Measurements from ENCODE around the gene SLIT3.

Gene SLIT3

GRCh38 chr5:169054506-169054905 is 246.4 kb downstream of the SLIT3 start:
- Histone ChIP-seq H3K4me1 (ENCODE audit: control insufficient read depth, insufficient read depth, low read length) (peaks cover 7% of the 10 kb centered on the region), H3K27me3 (ENCODE audit: control insufficient read depth, insufficient read depth, low read length) (no peaks in the 10 kb centered on the region), H3K9me3 (ENCODE audit: control insufficient read depth, insufficient read depth, low read depth, low read length) (no peaks in the 10 kb centered on the region), H3K27ac (ENCODE audit: low read depth, low read length) (no peak overlapping the region), H3K36me3 (ENCODE audit: control insufficient read depth, insufficient read depth, low read length) (no peaks in the 10 kb centered on the region), H3K4me3 (ENCODE audit: low read depth, low read length) (no peak overlapping the region), H3K9ac (ENCODE audit: low read length) (no peak overlapping the region)

GRCh38 chr5:169052207-169052606 is 248.7 kb downstream of the SLIT3 start:
- Histone ChIP-seq H3K4me1 (ENCODE audit: control insufficient read depth, insufficient read depth, low read length) (peaks cover 12% of the 10 kb centered on the region), H3K4me3 (ENCODE audit: low read depth, low read length) (no peak overlapping the region), H3K27ac (ENCODE audit: low read depth, low read length) (no peak overlapping the region), H3K27me3 (ENCODE audit: control insufficient read depth, insufficient read depth, low read length) (no peaks in the 10 kb centered on the region), H3K9me3 (ENCODE audit: control insufficient read depth, insufficient read depth, low read depth, low read length) (no peaks in the 10 kb centered on the region), H3K9ac (ENCODE audit: low read length) (no peak overlapping the region), H3K36me3 (ENCODE audit: control insufficient read depth, insufficient read depth, low read length) (no peaks in the 10 kb centered on the region)

- Histone ChIP-seq H3K4me1 (ENCODE audit: control insufficient read depth, insufficient read depth, low read length) (peaks cover 12% of the 10 kb centered on the region), H3K4me3 (ENCODE audit: low read depth, low read length) (no peak overlapping the region), H3K27me3 (ENCODE audit: control insufficient read depth, insufficient read depth, low read length) (no peaks in the 10 kb centered on the region), H3K9me3 (ENCODE audit: control insufficient read depth, insufficient read depth, low read depth, low read length) (no peaks in the 10 kb centered on the region), H3K27ac (ENCODE audit: low read depth, low read length) (no peak overlapping the region), H3K36me3 (ENCODE audit: control insufficient read depth, insufficient read depth, low read length) (no peaks in the 10 kb centered on the region), H3K9ac (ENCODE audit: low read length) (no peak overlapping the region)
Observed at GRCh38 chr5:169051351-169051750, 249.6 kb downstream of the SLIT3 start.

- H3K9me3 ChIP-seq (ENCODE audit: control insufficient read depth, insufficient read depth, low read depth, low read length), result no peaks in the 10 kb centered on the region
- H3K27ac ChIP-seq (ENCODE audit: low read depth, low read length), result no peak overlapping the region
- H3K9ac ChIP-seq (ENCODE audit: low read length), result no peak overlapping the region
- peaks cover 12% of the 10 kb centered on the region for H3K4me1 ChIP-seq (ENCODE audit: control insufficient read depth, insufficient read depth, low read length)
- no peaks in the 10 kb centered on the region for H3K36me3 ChIP-seq (ENCODE audit: control insufficient read depth, insufficient read depth, low read length)
- H3K27me3 ChIP-seq (ENCODE audit: control insufficient read depth, insufficient read depth, low read length), result no peaks in the 10 kb centered on the region
- H3K4me3 ChIP-seq (ENCODE audit: low read depth, low read length), result no peak overlapping the region
Observed at GRCh38 chr5:169050636-169051035, 250.3 kb downstream of the SLIT3 start.

- no peak overlapping the region for H3K4me3 ChIP-seq (ENCODE audit: low read depth, low read length)
- peaks cover 12% of the 10 kb centered on the region for H3K4me1 ChIP-seq (ENCODE audit: control insufficient read depth, insufficient read depth, low read length)
- no peaks in the 10 kb centered on the region for H3K27me3 ChIP-seq (ENCODE audit: control insufficient read depth, insufficient read depth, low read length)
- no peaks in the 10 kb centered on the region for H3K9me3 ChIP-seq (ENCODE audit: control insufficient read depth, insufficient read depth, low read depth, low read length)
- H3K36me3 ChIP-seq (ENCODE audit: control insufficient read depth, insufficient read depth, low read length), result no peaks in the 10 kb centered on the region
- H3K9ac ChIP-seq (ENCODE audit: low read length), result no peak overlapping the region
- no peak overlapping the region for H3K27ac ChIP-seq (ENCODE audit: low read depth, low read length)
Observed at GRCh38 chr5:169050146-169050571, 250.8 kb downstream of the SLIT3 start.

- Histone ChIP-seq H3K9ac (ENCODE audit: low read length) (no peak overlapping the region), H3K27ac (ENCODE audit: low read depth, low read length) (no peak overlapping the region), H3K36me3 (ENCODE audit: control insufficient read depth, insufficient read depth, low read length) (no peaks in the 10 kb centered on the region), H3K4me3 (ENCODE audit: low read depth, low read length) (no peak overlapping the region), H3K9me3 (ENCODE audit: control insufficient read depth, insufficient read depth, low read depth, low read length) (no peaks in the 10 kb centered on the region), H3K4me1 (ENCODE audit: control insufficient read depth, insufficient read depth, low read length) (peaks cover 15% of the 10 kb centered on the region), H3K27me3 (ENCODE audit: control insufficient read depth, insufficient read depth, low read length) (no peaks in the 10 kb centered on the region)
Observed at GRCh38 chr5:169049712-169050111, 251.2 kb downstream of the SLIT3 start.

GRCh38 chr5:169048181-169049125 is 252.5 kb downstream of the SLIT3 start:
- no peak overlapping the region for H3K9ac ChIP-seq (ENCODE audit: low read length)
- H3K27ac ChIP-seq (ENCODE audit: low read depth, low read length), result no peak overlapping the region
- no peak overlapping the region for H3K4me3 ChIP-seq (ENCODE audit: low read depth, low read length)
- no peaks in the 10 kb centered on the region for H3K9me3 ChIP-seq (ENCODE audit: control insufficient read depth, insufficient read depth, low read depth, low read length)
- no peaks in the 10 kb centered on the region for H3K36me3 ChIP-seq (ENCODE audit: control insufficient read depth, insufficient read depth, low read length)
- H3K27me3 ChIP-seq (ENCODE audit: control insufficient read depth, insufficient read depth, low read length), result no peaks in the 10 kb centered on the region
- peaks cover 15% of the 10 kb centered on the region for H3K4me1 ChIP-seq (ENCODE audit: control insufficient read depth, insufficient read depth, low read length)

- no peak overlapping the region for H3K27ac ChIP-seq (ENCODE audit: low read depth, low read length)
- H3K4me3 ChIP-seq (ENCODE audit: low read depth, low read length), result no peak overlapping the region
- H3K9ac ChIP-seq (ENCODE audit: low read length), result no peak overlapping the region
- H3K4me1 ChIP-seq (ENCODE audit: control insufficient read depth, insufficient read depth, low read length), result peaks cover 9% of the 10 kb centered on the region
- no peaks in the 10 kb centered on the region for H3K27me3 ChIP-seq (ENCODE audit: control insufficient read depth, insufficient read depth, low read length)
- no peaks in the 10 kb centered on the region for H3K9me3 ChIP-seq (ENCODE audit: control insufficient read depth, insufficient read depth, low read depth, low read length)
- no peaks in the 10 kb centered on the region for H3K36me3 ChIP-seq (ENCODE audit: control insufficient read depth, insufficient read depth, low read length)
Observed at GRCh38 chr5:169044962-169045361, 256.0 kb downstream of the SLIT3 start.

GRCh38 chr5:169041180-169041579 is 259.8 kb downstream of the SLIT3 start:
- Histone ChIP-seq H3K27ac (ENCODE audit: low read depth, low read length) (no peak overlapping the region), H3K4me3 (ENCODE audit: low read depth, low read length) (no peak overlapping the region), H3K27me3 (ENCODE audit: control insufficient read depth, insufficient read depth, low read length) (no peaks in the 10 kb centered on the region), H3K4me1 (ENCODE audit: control insufficient read depth, insufficient read depth, low read length) (peaks cover 10% of the 10 kb centered on the region; the same call in 1 of the 2 replicates), H3K36me3 (ENCODE audit: control insufficient read depth, insufficient read depth, low read length) (no peaks in the 10 kb centered on the region), H3K9me3 (ENCODE audit: control insufficient read depth, insufficient read depth, low read depth, low read length) (no peaks in the 10 kb centered on the region), H3K9ac (ENCODE audit: low read length) (no peak overlapping the region)

GRCh38 chr5:169039592-169039991 is 261.3 kb downstream of the SLIT3 start:
- H3K9me3 ChIP-seq (ENCODE audit: control insufficient read depth, insufficient read depth, low read depth, low read length), result no peaks in the 10 kb centered on the region
- no peak overlapping the region for H3K9ac ChIP-seq (ENCODE audit: low read length)
- H3K27me3 ChIP-seq (ENCODE audit: control insufficient read depth, insufficient read depth, low read length), result no peaks in the 10 kb centered on the region
- H3K4me1 ChIP-seq (ENCODE audit: control insufficient read depth, insufficient read depth, low read length), result 0 out of 2 replicates have a peak, but pooled peaks cover 9% of the 10 kb centered on the region
- no peaks in the 10 kb centered on the region for H3K36me3 ChIP-seq (ENCODE audit: control insufficient read depth, insufficient read depth, low read length)
- no peak overlapping the region for H3K4me3 ChIP-seq (ENCODE audit: low read depth, low read length)
- H3K27ac ChIP-seq (ENCODE audit: low read depth, low read length), result no peak overlapping the region

GRCh38 chr5:169037466-169037865 is 263.5 kb downstream of the SLIT3 start:
- H3K4me3 ChIP-seq (ENCODE audit: low read depth, low read length), result no peak overlapping the region
- no peak overlapping the region for H3K9ac ChIP-seq (ENCODE audit: low read length)
- H3K27ac ChIP-seq (ENCODE audit: low read depth, low read length), result no peak overlapping the region
- H3K9me3 ChIP-seq (ENCODE audit: control insufficient read depth, insufficient read depth, low read depth, low read length), result no peaks in the 10 kb centered on the region
- H3K36me3 ChIP-seq (ENCODE audit: control insufficient read depth, insufficient read depth, low read length), result no peaks in the 10 kb centered on the region
- 0 out of 2 replicates have a peak, but pooled peaks cover 9% of the 10 kb centered on the region for H3K4me1 ChIP-seq (ENCODE audit: control insufficient read depth, insufficient read depth, low read length)
- no peaks in the 10 kb centered on the region for H3K27me3 ChIP-seq (ENCODE audit: control insufficient read depth, insufficient read depth, low read length)

Data from HUES6 (cell line).